Measurements from ENCODE around the gene CDC45.

Gene CDC45

DNA sequence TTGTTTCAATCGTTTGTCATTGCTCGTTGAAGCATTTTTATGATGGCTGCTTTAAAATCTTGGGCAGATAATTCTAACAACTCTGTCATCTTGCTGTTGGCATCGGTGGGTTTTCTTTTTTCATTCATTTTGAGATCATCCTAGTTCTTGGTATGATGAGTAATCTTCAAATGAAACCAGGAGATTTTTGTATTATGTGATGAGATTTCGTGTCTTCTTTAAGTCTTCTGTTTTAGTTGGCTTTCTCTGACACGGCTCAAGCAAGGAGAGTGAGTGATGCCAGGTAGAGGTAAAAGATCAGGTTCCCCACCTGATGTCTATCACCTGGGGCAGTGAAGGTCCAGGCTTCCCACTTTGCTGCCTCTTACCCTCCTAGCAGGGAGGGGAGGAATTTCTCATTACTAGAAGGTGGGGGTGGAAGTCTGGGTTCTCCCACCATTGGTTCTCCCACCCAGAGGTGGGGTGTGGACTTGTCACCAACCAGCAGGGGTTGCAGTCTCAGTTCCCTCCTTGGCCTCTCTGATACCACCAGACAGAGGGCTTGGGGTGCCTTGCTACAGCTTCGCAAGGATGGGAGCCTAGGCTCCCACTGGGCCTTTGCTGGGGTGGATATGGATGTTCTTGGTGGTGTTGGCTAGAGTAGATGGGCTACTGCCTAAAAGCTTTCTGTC, 12.9 kb downstream of the CDC45 start:
- no peaks in the 10 kb centered on the region for H3K9me3 ChIP-seq (ENCODE audit: control insufficient read depth, low read length)
- no peaks in the 10 kb centered on the region for H3K36me3 ChIP-seq (ENCODE audit: control insufficient read depth, insufficient read depth, low read length)
- no peak overlapping the region for H3K4me3 ChIP-seq (ENCODE audit: insufficient read depth, low read depth, low read length, poor library complexity, severe bottlenecking)
- no peak overlapping the region for H3K27ac ChIP-seq (ENCODE audit: insufficient read depth, low read length, poor library complexity, severe bottlenecking)
- no peak for DNase-seq
- H3K4me1 ChIP-seq (ENCODE audit: control insufficient read depth, insufficient read depth, low read length, poor library complexity, severe bottlenecking), result no peaks in the 10 kb centered on the region
- no peaks in the 10 kb centered on the region for H3K27me3 ChIP-seq (replicated peaks; ENCODE audit: control insufficient read depth, insufficient read depth, low read length, poor library complexity, severe bottlenecking)

DNA sequence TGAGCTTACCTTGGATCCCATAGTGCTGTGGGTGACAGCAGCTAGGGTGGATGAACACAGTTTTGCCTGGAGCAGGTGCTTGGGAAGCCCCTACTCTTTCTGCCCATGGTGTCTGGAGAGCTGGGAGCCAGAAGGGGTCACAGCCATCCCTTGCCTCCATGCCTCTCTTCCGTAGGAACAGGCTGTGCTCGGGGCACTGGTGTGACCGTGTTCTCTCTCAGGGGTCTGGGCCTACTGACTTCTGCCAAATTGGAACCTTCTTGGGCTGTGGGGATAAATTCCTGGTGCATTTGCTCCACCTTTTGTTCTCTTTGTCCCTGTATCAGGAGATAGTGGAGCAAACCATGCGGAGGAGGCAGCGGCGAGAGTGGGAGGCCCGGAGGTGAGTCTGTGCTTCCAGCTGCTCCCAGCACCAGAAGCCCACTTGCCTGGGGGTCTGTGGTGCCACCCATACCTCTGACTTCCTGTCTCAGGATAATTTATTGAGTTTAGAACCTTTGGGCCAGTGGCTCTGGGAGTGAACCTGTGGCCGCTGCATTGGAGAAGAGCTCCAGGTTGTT, 14.4 kb downstream of the CDC45 start:
- H3K27ac ChIP-seq (ENCODE audit: insufficient read depth, low read length, poor library complexity, severe bottlenecking), result no peak overlapping the region
- no peaks in the 10 kb centered on the region for H3K36me3 ChIP-seq (ENCODE audit: control insufficient read depth, insufficient read depth, low read length)
- H3K4me1 ChIP-seq (ENCODE audit: control insufficient read depth, insufficient read depth, low read length, poor library complexity, severe bottlenecking), result no peaks in the 10 kb centered on the region
- H3K27me3 ChIP-seq (replicated peaks; ENCODE audit: control insufficient read depth, insufficient read depth, low read length, poor library complexity, severe bottlenecking), result no peaks in the 10 kb centered on the region
- H3K9me3 ChIP-seq (ENCODE audit: control insufficient read depth, low read length), result no peaks in the 10 kb centered on the region
- H3K4me3 ChIP-seq (ENCODE audit: insufficient read depth, low read depth, low read length, poor library complexity, severe bottlenecking), result no peak overlapping the region
- DNase-seq, result no peak

DNA sequence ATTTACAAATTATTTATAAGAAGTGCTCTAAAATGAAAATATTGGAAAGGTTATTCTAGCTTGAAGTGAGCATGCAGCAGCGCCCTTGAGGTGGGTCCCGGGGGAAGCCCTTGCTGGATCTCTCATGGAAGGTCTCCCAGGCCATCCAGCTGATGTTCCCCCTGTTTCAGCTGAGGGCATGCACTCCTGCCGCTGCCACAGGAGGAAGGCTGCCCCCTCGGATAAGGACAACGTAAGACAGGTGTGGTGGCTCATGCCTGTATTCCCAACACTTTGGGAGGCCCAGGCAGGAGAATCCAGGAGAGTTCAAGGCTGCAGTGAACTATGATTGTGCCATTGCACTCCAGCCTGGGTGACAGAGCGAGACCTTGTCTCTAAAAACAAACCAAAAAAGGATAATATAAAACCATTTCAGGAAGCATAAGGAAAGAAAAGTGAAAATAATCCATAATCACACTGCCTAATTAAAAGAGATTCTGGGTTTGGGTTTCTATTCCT, 15.0 kb downstream of the CDC45 start:
- no peaks in the 10 kb centered on the region for H3K36me3 ChIP-seq (ENCODE audit: control insufficient read depth, insufficient read depth, low read length)
- no peaks in the 10 kb centered on the region for H3K4me1 ChIP-seq (ENCODE audit: control insufficient read depth, insufficient read depth, low read length, poor library complexity, severe bottlenecking)
- H3K4me3 ChIP-seq (ENCODE audit: insufficient read depth, low read depth, low read length, poor library complexity, severe bottlenecking), result no peak overlapping the region
- no peaks in the 10 kb centered on the region for H3K9me3 ChIP-seq (ENCODE audit: control insufficient read depth, low read length)
- no peaks in the 10 kb centered on the region for H3K27me3 ChIP-seq (replicated peaks; ENCODE audit: control insufficient read depth, insufficient read depth, low read length, poor library complexity, severe bottlenecking)
- no peak overlapping the region for H3K27ac ChIP-seq (ENCODE audit: insufficient read depth, low read length, poor library complexity, severe bottlenecking)
- no peak for DNase-seq

DNA sequence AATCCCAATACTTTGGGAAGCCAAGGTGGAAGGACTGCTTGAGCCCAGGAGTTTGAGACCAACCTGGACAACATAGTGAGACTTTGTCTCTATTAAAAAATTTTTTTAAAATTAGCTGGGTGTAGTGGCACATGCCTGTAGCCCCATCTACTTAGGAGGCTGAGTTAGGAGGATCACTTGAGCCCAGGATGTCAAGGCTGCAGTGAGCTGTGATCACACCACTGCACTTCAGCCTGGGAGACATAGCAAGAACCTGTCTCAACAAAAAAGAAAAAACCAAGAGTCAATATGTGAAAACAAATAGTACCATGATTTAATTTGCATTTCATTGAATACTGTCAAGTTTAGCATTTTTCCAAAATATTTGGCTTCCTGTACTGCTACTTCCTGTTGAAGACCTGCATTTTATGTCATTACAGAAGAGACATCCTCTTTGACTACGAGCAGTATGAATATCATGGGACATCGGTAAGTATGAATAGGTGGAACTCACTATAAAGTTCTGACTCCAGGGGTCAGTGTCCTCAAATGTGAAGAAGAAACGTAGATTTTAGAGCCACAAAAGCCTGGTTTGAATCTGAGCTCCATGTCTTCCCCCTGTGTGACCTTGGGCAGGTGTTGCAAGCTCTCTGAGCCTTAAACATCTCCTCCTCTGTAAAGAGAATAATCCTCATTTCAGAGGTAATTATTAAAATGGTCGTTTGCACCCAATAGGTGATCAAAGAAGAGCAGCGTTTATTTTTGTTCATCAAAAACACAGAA, 16.0 kb downstream of the CDC45 start:
- no peaks in the 10 kb centered on the region for H3K27me3 ChIP-seq (replicated peaks; ENCODE audit: control insufficient read depth, insufficient read depth, low read length, poor library complexity, severe bottlenecking)
- H3K4me3 ChIP-seq (ENCODE audit: insufficient read depth, low read depth, low read length, poor library complexity, severe bottlenecking), result no peak overlapping the region
- no peaks in the 10 kb centered on the region for H3K36me3 ChIP-seq (ENCODE audit: control insufficient read depth, insufficient read depth, low read length)
- no peak overlapping the region for H3K27ac ChIP-seq (ENCODE audit: insufficient read depth, low read length, poor library complexity, severe bottlenecking)
- no peaks in the 10 kb centered on the region for H3K4me1 ChIP-seq (ENCODE audit: control insufficient read depth, insufficient read depth, low read length, poor library complexity, severe bottlenecking)
- no peak for DNase-seq
- H3K9me3 ChIP-seq (ENCODE audit: control insufficient read depth, low read length), result no peaks in the 10 kb centered on the region

DNA sequence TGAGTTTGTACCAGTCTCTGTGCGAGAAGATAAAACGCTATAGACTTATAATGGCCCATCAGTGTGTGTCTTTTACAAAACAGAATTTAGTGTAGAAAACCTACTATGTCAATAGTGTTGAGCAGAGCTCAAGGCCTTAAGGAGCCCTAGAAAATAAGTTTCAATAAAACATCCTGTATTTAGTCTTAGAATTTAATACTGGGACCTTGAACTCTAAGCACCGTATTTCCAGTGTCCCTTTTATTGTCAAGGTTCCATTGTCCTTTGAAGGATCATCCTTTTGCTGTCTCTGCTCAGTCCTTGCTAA, 16.6 kb downstream of the CDC45 start:
- Histone ChIP-seq H3K4me3 (ENCODE audit: insufficient read depth, low read depth, low read length, poor library complexity, severe bottlenecking) (no peak overlapping the region), H3K9me3 (ENCODE audit: control insufficient read depth, low read length) (no peaks in the 10 kb centered on the region), H3K27ac (ENCODE audit: insufficient read depth, low read length, poor library complexity, severe bottlenecking) (no peak overlapping the region), H3K27me3 (replicated peaks; ENCODE audit: control insufficient read depth, insufficient read depth, low read length, poor library complexity, severe bottlenecking) (no peaks in the 10 kb centered on the region), H3K36me3 (ENCODE audit: control insufficient read depth, insufficient read depth, low read length) (no peaks in the 10 kb centered on the region), H3K4me1 (ENCODE audit: control insufficient read depth, insufficient read depth, low read length, poor library complexity, severe bottlenecking) (no peaks in the 10 kb centered on the region)
- DNase-seq, result no peak

DNA sequence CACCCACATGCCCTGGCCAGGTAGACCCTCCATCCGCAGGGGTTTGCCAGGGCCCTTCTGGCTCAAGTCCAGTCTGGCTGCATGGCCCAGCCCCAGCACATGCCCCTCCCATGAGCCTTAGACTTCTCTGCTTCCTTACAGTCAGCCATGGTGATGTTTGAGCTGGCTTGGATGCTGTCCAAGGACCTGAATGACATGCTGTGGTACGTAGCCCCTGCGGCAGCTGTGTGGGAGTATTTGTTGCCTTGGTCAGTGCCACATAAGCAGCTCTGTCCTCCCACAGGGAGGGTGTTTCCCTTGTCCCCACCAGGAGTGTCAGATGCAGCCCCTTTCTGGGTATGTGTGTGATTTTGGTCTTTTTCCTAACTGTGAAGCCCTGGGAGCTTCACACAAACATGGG, 17.5 kb downstream of the CDC45 start:
- Histone ChIP-seq H3K4me3 (ENCODE audit: insufficient read depth, low read depth, low read length, poor library complexity, severe bottlenecking) (no peak overlapping the region), H3K36me3 (ENCODE audit: control insufficient read depth, insufficient read depth, low read length) (no peaks in the 10 kb centered on the region), H3K27ac (ENCODE audit: insufficient read depth, low read length, poor library complexity, severe bottlenecking) (no peak overlapping the region), H3K9me3 (ENCODE audit: control insufficient read depth, low read length) (no peaks in the 10 kb centered on the region), H3K4me1 (ENCODE audit: control insufficient read depth, insufficient read depth, low read length, poor library complexity, severe bottlenecking) (no peaks in the 10 kb centered on the region), H3K27me3 (replicated peaks; ENCODE audit: control insufficient read depth, insufficient read depth, low read length, poor library complexity, severe bottlenecking) (no peaks in the 10 kb centered on the region)
- no peak for DNase-seq

DNA sequence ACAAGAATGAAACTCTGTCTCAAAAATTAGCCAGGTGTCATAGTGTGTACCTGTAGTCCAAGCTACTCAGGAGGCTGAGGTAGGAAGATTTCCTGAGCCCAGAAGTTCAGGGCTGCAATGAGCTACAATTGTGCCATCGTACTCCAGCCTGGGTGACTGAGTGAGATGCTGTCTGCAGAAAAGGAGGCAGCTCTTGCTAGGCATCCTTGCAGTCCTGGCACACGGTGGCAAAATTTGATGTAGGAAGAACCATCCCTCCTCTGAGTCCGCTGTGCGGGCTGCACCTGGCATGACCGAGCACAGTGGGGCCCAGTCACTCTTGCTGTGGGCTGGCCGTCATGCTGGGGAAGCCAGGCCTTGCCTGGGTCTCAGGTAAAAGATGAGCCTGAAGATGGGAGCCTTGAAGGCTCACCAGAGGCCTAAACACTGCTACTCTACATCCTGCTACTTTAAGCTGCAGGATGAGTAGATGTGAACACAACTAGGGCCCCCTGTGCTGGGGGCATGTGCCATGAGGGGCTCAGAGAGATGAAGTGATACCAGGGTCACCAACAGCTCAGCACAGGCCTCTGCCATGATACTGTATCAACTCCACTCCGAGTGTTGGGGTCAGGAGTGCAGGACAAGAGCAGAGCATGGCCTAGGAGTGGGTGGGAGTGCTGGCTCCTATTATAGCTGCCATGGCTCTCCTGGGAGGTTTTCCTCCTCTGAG, 18.6 kb downstream of the CDC45 start:
- no peak overlapping the region for H3K4me3 ChIP-seq (ENCODE audit: insufficient read depth, low read depth, low read length, poor library complexity, severe bottlenecking)
- no peak for DNase-seq
- no peak overlapping the region for H3K27ac ChIP-seq (ENCODE audit: insufficient read depth, low read length, poor library complexity, severe bottlenecking)
- H3K4me1 ChIP-seq (ENCODE audit: control insufficient read depth, insufficient read depth, low read length, poor library complexity, severe bottlenecking), result no peaks in the 10 kb centered on the region
- no peaks in the 10 kb centered on the region for H3K9me3 ChIP-seq (ENCODE audit: control insufficient read depth, low read length)
- H3K27me3 ChIP-seq (replicated peaks; ENCODE audit: control insufficient read depth, insufficient read depth, low read length, poor library complexity, severe bottlenecking), result no peaks in the 10 kb centered on the region
- H3K36me3 ChIP-seq (ENCODE audit: control insufficient read depth, insufficient read depth, low read length), result no peaks in the 10 kb centered on the region

DNA sequence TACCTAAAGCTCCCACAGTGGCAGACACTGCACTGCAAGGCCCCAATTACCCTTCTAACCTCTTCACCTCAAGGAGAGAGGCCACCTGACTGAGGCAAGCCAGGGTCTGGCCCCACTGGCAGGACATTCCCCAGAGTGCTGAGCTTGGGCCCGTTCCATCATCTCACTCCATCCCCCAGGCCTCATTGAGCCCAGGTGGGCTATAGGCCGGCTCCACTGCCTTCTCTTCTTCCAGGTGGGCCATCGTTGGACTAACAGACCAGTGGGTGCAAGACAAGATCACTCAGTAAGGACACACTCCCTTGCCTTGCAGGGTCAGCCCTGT, 19.1 kb downstream of the CDC45 start:
- DNase-seq, result no peak

DNA sequence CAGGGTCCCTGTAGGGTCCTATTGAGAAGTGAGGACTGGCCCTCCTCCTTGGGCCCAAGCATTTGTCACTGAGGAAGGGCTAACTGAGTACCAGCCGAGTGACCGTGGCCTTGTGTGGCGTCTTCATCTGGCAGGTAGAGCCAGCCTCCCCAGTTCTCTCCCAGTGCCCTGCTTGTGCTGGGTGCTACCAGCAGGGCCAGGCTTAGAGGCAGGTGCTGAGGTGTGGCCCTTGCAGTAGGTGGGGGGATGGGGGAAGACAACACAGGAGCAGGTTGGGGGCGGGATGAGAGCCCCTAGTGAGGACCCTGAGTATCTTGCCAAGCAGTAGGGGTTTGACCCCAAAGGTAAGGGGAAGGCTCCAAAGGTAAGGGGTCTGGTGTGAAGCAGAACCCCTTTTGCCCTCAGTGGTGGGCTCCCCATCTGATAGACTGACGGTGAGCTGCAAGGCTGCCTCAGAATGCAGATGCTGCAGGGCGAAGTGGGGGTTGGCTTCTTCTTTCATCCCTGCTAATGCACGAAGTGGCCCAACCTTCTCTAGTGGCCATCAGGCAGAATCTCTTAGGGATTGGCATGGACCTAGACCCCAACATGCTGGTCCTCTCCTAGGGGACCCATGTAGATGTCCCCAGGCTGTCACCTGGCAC, 19.6 kb downstream of the CDC45 start:
- no peaks in the 10 kb centered on the region for H3K36me3 ChIP-seq (ENCODE audit: control insufficient read depth, insufficient read depth, low read length)

More for the DNA sequence above, 19.1 kb downstream of the CDC45 start:
- H3K4me1 ChIP-seq (ENCODE audit: control insufficient read depth, insufficient read depth, low read length, poor library complexity, severe bottlenecking), result no peaks in the 10 kb centered on the region
- H3K4me3 ChIP-seq (ENCODE audit: insufficient read depth, low read depth, low read length, poor library complexity, severe bottlenecking), result no peak overlapping the region
- H3K36me3 ChIP-seq (ENCODE audit: control insufficient read depth, insufficient read depth, low read length), result no peaks in the 10 kb centered on the region
- no peak overlapping the region for H3K27ac ChIP-seq (ENCODE audit: insufficient read depth, low read length, poor library complexity, severe bottlenecking)
- H3K9me3 ChIP-seq (ENCODE audit: control insufficient read depth, low read length), result no peaks in the 10 kb centered on the region
- H3K27me3 ChIP-seq (replicated peaks; ENCODE audit: control insufficient read depth, insufficient read depth, low read length, poor library complexity, severe bottlenecking), result no peaks in the 10 kb centered on the region

More for the DNA sequence above, 19.6 kb downstream of the CDC45 start:
- no peak for DNase-seq
- H3K4me3 ChIP-seq (ENCODE audit: insufficient read depth, low read depth, low read length, poor library complexity, severe bottlenecking), result no peak overlapping the region
- no peaks in the 10 kb centered on the region for H3K9me3 ChIP-seq (ENCODE audit: control insufficient read depth, low read length)
- H3K27ac ChIP-seq (ENCODE audit: insufficient read depth, low read length, poor library complexity, severe bottlenecking), result no peak overlapping the region
- H3K27me3 ChIP-seq (replicated peaks; ENCODE audit: control insufficient read depth, insufficient read depth, low read length, poor library complexity, severe bottlenecking), result no peaks in the 10 kb centered on the region
- H3K4me1 ChIP-seq (ENCODE audit: control insufficient read depth, insufficient read depth, low read length, poor library complexity, severe bottlenecking), result no peaks in the 10 kb centered on the region

Measured in effector memory CD4-positive, alpha-beta T cell (primary cell).